Measurements from ENCODE around the gene ABI3BP.

The ABI3BP gene

DNA sequence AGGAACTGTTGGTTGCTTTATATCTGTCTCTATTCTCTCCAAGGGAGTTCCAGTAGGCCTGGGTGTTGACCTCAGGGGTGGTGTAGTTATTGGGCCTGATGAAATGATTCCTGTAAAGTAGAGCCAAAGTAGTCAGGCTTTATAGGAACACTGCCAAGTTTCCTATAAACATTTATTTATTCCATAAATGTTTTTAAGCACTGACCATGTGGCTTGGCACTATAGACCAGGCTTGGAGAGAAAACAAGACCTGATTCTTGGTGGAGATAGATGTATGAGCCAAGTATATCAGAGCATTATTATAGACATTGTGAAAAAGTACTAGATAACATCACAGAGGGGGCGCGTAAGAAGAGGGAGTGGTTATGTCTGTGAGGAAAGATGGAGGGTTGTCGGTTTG lies 218.0 kb downstream of the ABI3BP start:
- no peak for FAIRE-seq

GRCh38 chr3:100769693-100770092 lies 223.5 kb downstream of the ABI3BP start:
- DNase-seq (ENCODE audit: insufficient read length, low spot score) (no peak), FAIRE-seq (no peak)
- TF ChIP-seq TAF1 (IDR thresholded peaks at IDR 0.05; ENCODE audit: low read depth, low read length): no peak
- TF ChIP-seq POLR2AphosphoS5 (IDR thresholded peaks at IDR 0.05; ENCODE audit: low read depth, low read length): no peak
- no peak for TF ChIP-seq SPI1 (IDR thresholded peaks at IDR 0.05; ENCODE audit: low read depth, low read length)
- no peak for TF ChIP-seq PAX5 (IDR thresholded peaks at IDR 0.05; ENCODE audit: insufficient read depth, low read length, severe bottlenecking)
- no peak for TF ChIP-seq POLR2A (IDR thresholded peaks at IDR 0.05; ENCODE audit: low read depth, low read length)
- no peak for TF ChIP-seq POU2F2 (IDR thresholded peaks at IDR 0.05; ENCODE audit: low read depth, low read length)

More for the DNA sequence above, 218.0 kb downstream of the ABI3BP start:
- TF ChIP-seq TAF1 (IDR thresholded peaks at IDR 0.05; ENCODE audit: low read depth, low read length) (no peak), POLR2AphosphoS5 (IDR thresholded peaks at IDR 0.05; ENCODE audit: low read depth, low read length) (no peak), POU2F2 (IDR thresholded peaks at IDR 0.05; ENCODE audit: low read depth, low read length) (no peak), SPI1 (IDR thresholded peaks at IDR 0.05; ENCODE audit: low read depth, low read length) (no peak), POLR2A (IDR thresholded peaks at IDR 0.05; ENCODE audit: low read depth, low read length) (no peak), PAX5 (IDR thresholded peaks at IDR 0.05; ENCODE audit: insufficient read depth, low read length, severe bottlenecking) (no peak)
- no peak for DNase-seq (ENCODE audit: insufficient read length, low spot score)

GRCh38 chr3:100766069-100766468 lies 227.2 kb downstream of the ABI3BP start:
- DNase-seq (ENCODE audit: insufficient read length, low spot score) (no peak), FAIRE-seq (no peak)
- no peak for TF ChIP-seq PAX5 (IDR thresholded peaks at IDR 0.05; ENCODE audit: insufficient read depth, low read length, severe bottlenecking)
- TF ChIP-seq POU2F2 (IDR thresholded peaks at IDR 0.05; ENCODE audit: low read depth, low read length): no peak
- no peak for TF ChIP-seq POLR2AphosphoS5 (IDR thresholded peaks at IDR 0.05; ENCODE audit: low read depth, low read length)
- no peak for TF ChIP-seq TAF1 (IDR thresholded peaks at IDR 0.05; ENCODE audit: low read depth, low read length)
- no peak for TF ChIP-seq POLR2A (IDR thresholded peaks at IDR 0.05; ENCODE audit: low read depth, low read length)
- TF ChIP-seq SPI1 (IDR thresholded peaks at IDR 0.05; ENCODE audit: low read depth, low read length): no peak

- DNase-seq (ENCODE audit: insufficient read length, low spot score) (no peak), FAIRE-seq (no peak)
- TF ChIP-seq SPI1 (IDR thresholded peaks at IDR 0.05; ENCODE audit: low read depth, low read length): no peak
- no peak for TF ChIP-seq PAX5 (IDR thresholded peaks at IDR 0.05; ENCODE audit: insufficient read depth, low read length, severe bottlenecking)
- no peak for TF ChIP-seq POLR2A (IDR thresholded peaks at IDR 0.05; ENCODE audit: low read depth, low read length)
- no peak for TF ChIP-seq POU2F2 (IDR thresholded peaks at IDR 0.05; ENCODE audit: low read depth, low read length)
- no peak for TF ChIP-seq TAF1 (IDR thresholded peaks at IDR 0.05; ENCODE audit: low read depth, low read length)
- no peak for TF ChIP-seq POLR2AphosphoS5 (IDR thresholded peaks at IDR 0.05; ENCODE audit: low read depth, low read length)
These were observed 227.7 kb downstream of the ABI3BP start for GRCh38 chr3:100765437-100765975.

DNA sequence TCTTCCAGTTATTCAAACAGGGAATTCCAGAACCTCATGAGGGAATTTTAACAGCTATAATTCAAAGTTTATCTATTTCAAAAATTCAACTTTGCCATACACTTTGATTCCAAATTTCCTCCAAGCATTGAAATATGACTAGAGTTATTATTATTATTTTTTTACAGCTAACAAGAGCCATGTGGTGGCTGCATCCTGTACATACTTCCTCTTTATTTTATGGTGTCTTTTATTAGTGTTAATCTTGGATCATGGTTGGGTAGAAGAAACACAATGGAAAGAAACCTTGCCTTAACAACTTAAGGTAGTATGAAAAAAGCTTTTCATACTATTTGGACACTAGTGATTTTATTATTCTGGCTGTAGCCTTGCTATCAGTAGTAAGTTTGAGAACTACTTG lies 231.3 kb downstream of the ABI3BP start:
- TF ChIP-seq PAX5 (IDR thresholded peaks at IDR 0.05; ENCODE audit: insufficient read depth, low read length, severe bottlenecking): no peak
- no peak for TF ChIP-seq POLR2AphosphoS5 (IDR thresholded peaks at IDR 0.05; ENCODE audit: low read depth, low read length)
- no peak for TF ChIP-seq POU2F2 (IDR thresholded peaks at IDR 0.05; ENCODE audit: low read depth, low read length)
- TF ChIP-seq SPI1 (IDR thresholded peaks at IDR 0.05; ENCODE audit: low read depth, low read length): no peak
- TF ChIP-seq TAF1 (IDR thresholded peaks at IDR 0.05; ENCODE audit: low read depth, low read length): no peak
- TF ChIP-seq POLR2A (IDR thresholded peaks at IDR 0.05; ENCODE audit: low read depth, low read length): no peak
- FAIRE-seq: no peak
- DNase-seq (ENCODE audit: insufficient read length, low spot score): no peak

DNA sequence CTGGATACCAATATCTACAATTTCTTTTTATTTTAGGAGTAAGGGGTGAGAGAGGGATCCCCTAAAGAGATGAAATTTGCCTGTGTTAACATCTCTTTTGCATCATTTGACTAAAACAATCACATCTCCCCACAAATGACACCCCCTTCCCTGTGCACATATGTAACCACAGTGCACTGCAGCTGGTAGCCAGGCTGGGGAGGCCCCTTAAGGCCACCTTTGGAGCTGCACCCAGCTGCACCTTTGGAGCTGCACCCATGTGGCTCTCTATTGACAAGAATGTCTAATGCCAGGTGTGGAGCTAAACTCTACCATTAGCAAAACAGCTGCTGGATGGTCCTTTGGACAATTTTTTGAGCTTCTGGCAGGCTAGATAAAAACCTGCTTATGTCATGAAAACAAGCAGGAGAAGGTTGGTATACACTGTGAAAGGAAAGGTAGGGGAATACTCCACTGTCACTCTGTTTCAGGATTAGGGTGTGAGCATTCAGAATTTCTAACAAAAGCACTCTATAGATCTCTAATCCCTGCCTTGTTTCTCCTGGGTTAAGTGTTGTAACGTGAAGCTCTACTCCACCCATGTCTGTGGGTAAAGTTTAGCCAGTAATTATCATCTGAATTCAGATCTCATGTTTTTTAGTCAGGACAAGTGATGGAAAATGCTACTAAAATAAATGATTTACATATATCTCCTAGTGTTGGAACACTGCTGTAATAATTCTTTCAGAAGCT lies 231.8 kb downstream of the ABI3BP start:
- FAIRE-seq (peak; percentile 23), DNase-seq (ENCODE audit: insufficient read length, low spot score) (peak; percentile 2)
- no peak for TF ChIP-seq SPI1 (IDR thresholded peaks at IDR 0.05; ENCODE audit: low read depth, low read length)
- TF ChIP-seq POLR2AphosphoS5 (IDR thresholded peaks at IDR 0.05; ENCODE audit: low read depth, low read length): no peak
- TF ChIP-seq PAX5 (IDR thresholded peaks at IDR 0.05; ENCODE audit: insufficient read depth, low read length, severe bottlenecking): no peak
- TF ChIP-seq POLR2A (IDR thresholded peaks at IDR 0.05; ENCODE audit: low read depth, low read length): no peak
- no peak for TF ChIP-seq TAF1 (IDR thresholded peaks at IDR 0.05; ENCODE audit: low read depth, low read length)
- no peak for TF ChIP-seq POU2F2 (IDR thresholded peaks at IDR 0.05; ENCODE audit: low read depth, low read length)

GRCh38 chr3:100760377-100760776 lies 232.8 kb downstream of the ABI3BP start:
- FAIRE-seq (no peak), DNase-seq (ENCODE audit: insufficient read length, low spot score) (no peak)
- TF ChIP-seq POU2F2 (IDR thresholded peaks at IDR 0.05; ENCODE audit: low read depth, low read length) (no peak), SPI1 (IDR thresholded peaks at IDR 0.05; ENCODE audit: low read depth, low read length) (no peak), PAX5 (IDR thresholded peaks at IDR 0.05; ENCODE audit: insufficient read depth, low read length, severe bottlenecking) (no peak), TAF1 (IDR thresholded peaks at IDR 0.05; ENCODE audit: low read depth, low read length) (no peak), POLR2A (IDR thresholded peaks at IDR 0.05; ENCODE audit: low read depth, low read length) (no peak), POLR2AphosphoS5 (IDR thresholded peaks at IDR 0.05; ENCODE audit: low read depth, low read length) (no peak)

DNA sequence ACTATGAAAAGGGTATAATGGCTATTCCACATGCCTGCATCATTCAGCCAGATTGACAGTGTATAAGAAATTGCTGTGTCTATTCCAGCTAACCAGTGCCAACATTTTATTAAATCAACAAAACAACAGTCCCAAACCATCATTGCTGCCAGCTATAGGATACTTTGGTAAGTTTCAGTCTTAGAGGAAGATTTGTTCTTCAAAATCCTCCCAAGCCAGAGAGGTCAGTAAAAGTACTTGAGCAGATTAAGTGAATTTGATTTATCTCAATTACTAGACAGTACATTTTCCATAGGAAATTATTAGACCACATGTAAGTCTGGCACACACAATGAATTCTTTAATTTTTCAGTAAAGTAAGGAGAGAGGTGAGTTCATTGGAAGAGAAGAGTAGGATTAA lies 233.3 kb downstream of the ABI3BP start:
- no peak for FAIRE-seq
- DNase-seq (ENCODE audit: insufficient read length, low spot score): no peak

GRCh38 chr3:100759159-100759558 lies 234.1 kb downstream of the ABI3BP start:
- DNase-seq (ENCODE audit: insufficient read length, low spot score) (no peak), FAIRE-seq (no peak)
- TF ChIP-seq POLR2AphosphoS5 (IDR thresholded peaks at IDR 0.05; ENCODE audit: low read depth, low read length) (no peak), TAF1 (IDR thresholded peaks at IDR 0.05; ENCODE audit: low read depth, low read length) (no peak), SPI1 (IDR thresholded peaks at IDR 0.05; ENCODE audit: low read depth, low read length) (no peak), POU2F2 (IDR thresholded peaks at IDR 0.05; ENCODE audit: low read depth, low read length) (no peak), PAX5 (IDR thresholded peaks at IDR 0.05; ENCODE audit: insufficient read depth, low read length, severe bottlenecking) (no peak), POLR2A (IDR thresholded peaks at IDR 0.05; ENCODE audit: low read depth, low read length) (no peak)

More for the DNA sequence above, 233.3 kb downstream of the ABI3BP start:
- no peak for TF ChIP-seq POU2F2 (IDR thresholded peaks at IDR 0.05; ENCODE audit: low read depth, low read length)
- no peak for TF ChIP-seq POLR2AphosphoS5 (IDR thresholded peaks at IDR 0.05; ENCODE audit: low read depth, low read length)
